ENCODE results near the gene NT5C1A. TPM values are rescaled to one million over a fixed set of nuclear protein-coding genes. Genes with fewer than 3 reads are reported as not detected.

Gene NT5C1A
- total RNA-seq, 1 donor from 2014 or later: not detected

GRCh38 chr1:39635205-39635870 lies 36.6 kb downstream of the NT5C1A start:
- no peak for DNase-seq (ENCODE audit: low read depth)
- no peak for TF ChIP-seq CTCF (IDR thresholded peaks at IDR 0.05; ENCODE audit: insufficient read depth, low read length, poor library complexity, severe bottlenecking)
- peaks cover 58% of the 10 kb centered on the region for H3K27me3 ChIP-seq (ENCODE audit: control insufficient read depth, insufficient read depth, low read length)

GRCh38 chr1:39633422-39633821 lies 38.5 kb downstream of the NT5C1A start:
- TF ChIP-seq CTCF (IDR thresholded peaks at IDR 0.05; ENCODE audit: insufficient read depth, low read length, poor library complexity, severe bottlenecking): no peak
- no peak for DNase-seq (ENCODE audit: low read depth)
- Histone ChIP-seq H3K36me3 (ENCODE audit: control insufficient read depth, insufficient read depth, low read length) (no peaks in the 10 kb centered on the region), H3K4me3 (ENCODE audit: low read depth, low read length) (no peak overlapping the region), H3K27me3 (ENCODE audit: control insufficient read depth, insufficient read depth, low read length) (peaks cover 46% of the 10 kb centered on the region)

More at GRCh38 chr1:39635205-39635870, 36.6 kb downstream of the NT5C1A start:
- Histone ChIP-seq H3K4me3 (ENCODE audit: low read depth, low read length) (no peak overlapping the region), H3K36me3 (ENCODE audit: control insufficient read depth, insufficient read depth, low read length) (no peaks in the 10 kb centered on the region)

- DNase-seq (ENCODE audit: low read depth): no peak
- Histone ChIP-seq H3K4me3 (ENCODE audit: low read depth, low read length) (no peak overlapping the region), H3K27me3 (ENCODE audit: control insufficient read depth, insufficient read depth, low read length) (peaks cover 44% of the 10 kb centered on the region), H3K36me3 (ENCODE audit: control insufficient read depth, insufficient read depth, low read length) (no peaks in the 10 kb centered on the region)
- no peak for TF ChIP-seq CTCF (IDR thresholded peaks at IDR 0.05; ENCODE audit: insufficient read depth, low read length, poor library complexity, severe bottlenecking)
Measured at GRCh38 chr1:39632682-39633417, 39.1 kb downstream of the NT5C1A start.

- TF ChIP-seq CTCF (IDR thresholded peaks at IDR 0.05; ENCODE audit: insufficient read depth, low read length, poor library complexity, severe bottlenecking): no peak
- Histone ChIP-seq H3K27me3 (ENCODE audit: control insufficient read depth, insufficient read depth, low read length) (peaks cover 39% of the 10 kb centered on the region), H3K4me3 (ENCODE audit: low read depth, low read length) (no peak overlapping the region), H3K36me3 (ENCODE audit: control insufficient read depth, insufficient read depth, low read length) (no peaks in the 10 kb centered on the region)
- DNase-seq (ENCODE audit: low read depth): no peak
Measured at GRCh38 chr1:39632323-39632681, 39.6 kb downstream of the NT5C1A start.

GRCh38 chr1:39631361-39632322 lies 40.3 kb downstream of the NT5C1A start:
- Histone ChIP-seq H3K4me3 (ENCODE audit: low read depth, low read length) (no peak overlapping the region), H3K36me3 (ENCODE audit: control insufficient read depth, insufficient read depth, low read length) (no peaks in the 10 kb centered on the region), H3K27me3 (ENCODE audit: control insufficient read depth, insufficient read depth, low read length) (peaks cover 36% of the 10 kb centered on the region)
- DNase-seq (ENCODE audit: low read depth): no peak
- TF ChIP-seq CTCF (IDR thresholded peaks at IDR 0.05; ENCODE audit: insufficient read depth, low read length, poor library complexity, severe bottlenecking): no peak
